SKM-1 treated with dmso at 0.1 percent for 144 hours (cell line): Measurements from ENCODE around the gene SYNDIG1.

ENCODE experiments used
- DNase-seq: peaks from one replicate; lab custom pipeline; 2025; ENCODE audit not compliant: unreplicated experiment; lab: John Stamatoyannopoulos, UW

The SYNDIG1 gene

DNA sequence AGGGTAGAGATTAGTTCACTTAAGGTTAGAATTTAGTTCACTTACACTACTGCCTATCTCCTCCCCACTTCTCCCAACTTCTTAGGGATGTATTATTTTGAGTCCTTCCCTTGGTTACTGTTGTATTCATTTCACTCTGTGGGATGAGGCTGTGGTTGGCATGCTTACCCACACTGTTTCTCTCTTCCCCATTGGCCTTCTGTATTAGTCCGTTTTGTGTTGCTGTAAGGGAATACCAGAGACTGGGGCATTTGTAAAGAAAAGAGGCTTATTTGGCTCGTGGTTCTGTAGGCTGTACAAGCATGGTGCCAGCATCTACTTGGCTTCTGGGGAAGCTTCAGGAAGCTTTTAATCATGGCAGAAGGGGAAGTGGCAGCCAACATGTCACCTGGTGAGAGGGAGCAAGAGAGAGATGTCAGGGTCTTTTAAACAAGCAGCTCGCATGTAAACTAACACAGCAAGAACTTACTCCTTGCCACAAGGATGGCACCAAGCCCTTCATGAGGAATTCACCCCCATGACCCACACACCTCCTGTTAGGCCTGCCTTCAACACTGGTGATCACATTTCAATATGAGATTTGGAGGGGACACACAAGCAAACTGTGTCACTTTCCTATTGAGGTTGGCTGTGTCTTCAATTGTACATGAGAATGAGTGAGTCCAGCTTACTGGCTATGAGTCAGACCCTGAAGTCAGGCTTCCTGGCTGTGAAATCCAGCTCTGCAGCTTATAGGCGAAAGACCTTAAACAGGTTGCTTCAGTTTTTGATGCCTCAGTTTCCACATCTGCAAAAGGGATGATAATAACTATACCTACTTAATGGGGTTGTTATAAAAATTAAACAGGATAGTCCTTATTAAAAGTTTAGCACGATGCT lies 53.3 kb downstream of the SYNDIG1 start:
- no peak for DNase-seq

- no peak for DNase-seq
Measured at GRCh38 chr20:24523661-24524060, 54.2 kb downstream of the SYNDIG1 start.

DNA sequence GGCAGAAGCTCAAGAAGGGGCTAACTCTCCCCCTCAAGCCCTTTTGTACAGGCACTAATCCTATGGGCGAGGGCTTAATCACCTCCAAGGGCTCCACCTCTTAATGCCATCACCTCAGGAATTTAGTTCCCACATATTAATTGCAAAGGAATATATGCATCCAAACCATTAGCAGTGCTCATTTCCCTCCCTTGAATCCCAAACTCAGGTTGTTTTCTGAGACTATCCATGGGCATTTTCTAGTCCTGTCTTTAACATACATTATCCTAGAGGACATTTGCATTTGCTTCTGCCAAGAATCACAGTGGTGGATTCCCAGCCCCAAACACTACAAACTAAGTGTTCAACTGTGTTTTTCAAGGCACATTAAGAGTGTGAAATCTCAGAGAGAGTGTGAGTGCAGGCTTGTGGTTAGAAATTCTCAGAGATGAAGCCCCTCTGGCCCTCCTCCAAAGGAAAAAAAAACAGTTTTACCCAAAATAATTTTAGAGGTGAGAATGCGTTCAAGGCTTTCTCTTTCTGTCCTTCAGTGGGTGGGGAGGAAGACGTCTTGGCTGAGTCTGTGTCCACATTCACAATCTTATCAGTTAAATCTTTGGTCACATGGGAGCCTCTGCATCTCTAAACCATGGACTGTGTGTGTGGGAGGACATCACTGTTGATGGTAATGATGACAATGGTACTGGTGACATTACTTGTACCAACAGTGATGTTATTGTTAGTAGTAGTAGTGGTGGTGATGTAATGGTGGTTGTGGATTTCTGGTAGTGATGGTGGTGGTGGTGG lies 59.3 kb downstream of the SYNDIG1 start:
- no peak for DNase-seq

- DNase-seq, result no peak
Measured at GRCh38 chr20:24529369-24529719, 59.9 kb downstream of the SYNDIG1 start.

GRCh38 chr20:24530131-24530680 lies 60.8 kb downstream of the SYNDIG1 start:
- DNase-seq, result no peak

GRCh38 chr20:24531202-24531601 lies 61.8 kb downstream of the SYNDIG1 start:
- DNase-seq, result no peak

DNA sequence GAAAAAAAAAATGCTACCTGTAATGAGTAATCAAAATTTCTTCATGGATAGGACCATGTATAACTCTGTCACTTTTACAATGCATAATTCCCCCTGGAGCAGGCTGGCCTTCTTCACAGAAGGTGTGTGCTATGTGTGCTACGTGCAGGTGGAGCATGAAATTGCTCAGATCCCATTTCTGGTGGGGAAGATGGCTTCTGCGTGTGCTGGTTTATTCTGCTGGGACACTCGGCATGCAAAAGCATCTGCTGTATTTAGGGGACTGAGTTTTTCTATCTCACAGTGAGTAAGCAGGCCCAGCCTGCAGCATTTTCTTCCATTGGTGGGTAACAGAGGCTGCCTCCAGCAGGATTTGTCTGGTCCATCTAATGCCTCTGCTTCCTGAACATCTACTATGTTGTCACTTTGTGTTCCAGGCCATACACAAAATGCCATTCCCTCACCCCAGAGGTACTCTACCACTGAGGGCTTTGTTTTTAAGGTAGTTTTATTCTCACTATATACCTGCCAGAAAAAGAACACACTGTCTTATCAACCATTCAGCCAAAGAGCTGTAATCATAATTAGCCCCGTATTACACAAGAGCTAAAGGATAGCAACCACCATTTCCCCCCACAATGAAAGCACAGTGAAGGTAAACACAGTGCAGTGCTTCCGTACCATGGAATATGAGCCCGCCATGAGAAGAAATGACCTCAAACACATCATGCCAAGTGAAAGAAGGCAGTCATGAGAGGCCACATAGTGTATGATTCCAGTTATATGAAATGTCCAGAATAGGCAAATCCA lies 62.4 kb downstream of the SYNDIG1 start:
- no peak for DNase-seq

DNA sequence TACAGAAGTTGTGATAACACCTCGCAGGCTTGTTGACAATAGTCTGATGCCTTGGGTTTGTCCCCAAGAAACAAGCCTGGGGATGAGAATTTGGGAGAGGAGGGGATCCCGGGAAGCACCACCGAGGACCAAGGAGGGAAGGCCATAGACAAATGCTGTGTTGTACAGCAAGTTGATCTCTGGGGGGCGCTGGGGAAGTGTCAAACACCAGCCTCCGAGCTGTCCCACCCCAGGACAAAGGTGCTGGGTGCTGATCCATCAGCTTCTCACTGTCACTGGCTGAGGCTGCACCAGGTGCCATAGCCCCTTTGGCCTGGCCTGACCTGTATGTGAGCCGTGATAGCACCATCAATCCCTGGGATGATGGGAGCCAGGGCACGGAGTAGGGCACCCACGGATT lies 64.0 kb downstream of the SYNDIG1 start:
- no peak for DNase-seq

- no peak for DNase-seq
Measured at GRCh38 chr20:24534282-24534681, 64.9 kb downstream of the SYNDIG1 start.

DNA sequence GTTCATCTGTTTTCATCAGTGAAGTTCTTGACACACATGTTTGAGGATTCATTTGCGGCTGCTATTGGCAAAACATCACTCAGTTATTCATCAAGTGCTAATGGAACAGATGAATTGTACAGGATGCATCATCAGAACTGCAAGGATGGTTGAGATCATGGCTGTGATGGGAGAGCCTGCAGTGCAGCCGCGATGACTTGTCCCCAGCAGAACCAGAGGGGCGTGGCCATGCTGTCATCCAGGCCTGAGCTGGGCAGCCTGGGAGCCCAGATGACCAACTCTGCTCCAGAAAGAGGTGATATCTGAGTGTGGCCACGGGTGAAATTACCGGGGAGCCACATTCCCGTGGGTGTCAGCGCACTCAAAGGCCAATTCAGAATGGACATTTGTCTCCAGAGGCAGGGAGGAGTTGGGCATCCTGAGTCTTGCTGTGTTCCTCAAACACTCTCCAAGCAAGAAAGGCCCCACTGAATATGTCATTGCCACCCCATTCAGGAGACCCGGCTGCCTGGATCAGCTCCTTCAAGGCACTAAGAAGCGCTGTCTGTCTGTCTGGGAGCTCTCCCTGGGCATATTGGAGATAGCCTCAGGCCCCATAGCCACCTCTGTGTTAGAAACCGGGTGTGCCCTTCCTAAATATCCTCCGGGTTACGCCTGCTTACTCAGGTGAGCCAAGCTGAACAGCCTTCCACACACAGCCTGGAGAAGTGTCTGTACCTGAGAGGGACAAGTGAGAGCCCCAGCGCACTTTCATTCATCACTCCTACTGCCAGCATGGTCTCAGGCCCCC lies 66.7 kb downstream of the SYNDIG1 start:
- DNase-seq, result no peak

GRCh38 chr20:24537210-24537609 lies 67.8 kb downstream of the SYNDIG1 start:
- no peak for DNase-seq

- DNase-seq, result no peak
Measured at GRCh38 chr20:24542721-24543120, 73.3 kb downstream of the SYNDIG1 start.

- DNase-seq, result no peak
Measured at GRCh38 chr20:24543168-24543567, 73.7 kb downstream of the SYNDIG1 start.

- no peak for DNase-seq
Measured at GRCh38 chr20:24543741-24544140, 74.3 kb downstream of the SYNDIG1 start.

- no peak for DNase-seq
Measured at GRCh38 chr20:24544371-24544770, 74.9 kb downstream of the SYNDIG1 start.

- no peak for DNase-seq
Measured at GRCh38 chr20:24545168-24545567, 75.7 kb downstream of the SYNDIG1 start.

DNA sequence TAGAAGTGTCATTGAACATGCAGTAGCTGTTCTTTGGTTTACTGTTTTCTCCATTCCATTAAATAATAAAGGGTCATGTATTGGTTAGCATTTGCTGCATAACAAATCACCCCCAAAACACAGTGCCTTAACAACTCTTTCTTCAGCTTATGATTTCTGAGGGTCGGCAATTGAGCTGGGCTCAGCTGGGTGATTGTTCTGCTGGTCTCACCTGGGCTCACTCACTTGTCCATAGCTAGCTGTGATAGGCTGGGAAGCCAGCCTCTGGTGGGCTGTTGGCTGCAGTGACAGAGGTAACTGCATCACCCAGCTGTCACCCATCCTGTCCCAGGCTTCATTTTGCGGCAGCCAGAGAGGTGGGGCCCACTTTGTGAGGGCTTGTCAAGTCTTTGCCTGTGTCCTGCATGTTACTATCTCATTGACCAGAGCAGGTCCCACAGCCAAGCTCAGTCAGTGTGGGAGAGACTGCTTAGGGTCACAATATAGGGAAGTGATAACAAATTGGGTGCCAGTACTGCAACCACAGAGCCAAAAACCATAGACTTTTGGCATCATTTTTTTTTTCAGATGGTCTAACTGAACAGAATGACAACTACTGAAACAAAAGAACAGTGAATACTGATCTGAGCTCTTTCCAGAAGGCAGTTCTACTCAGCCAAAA lies 76.9 kb downstream of the SYNDIG1 start:
- no peak for DNase-seq

DNA sequence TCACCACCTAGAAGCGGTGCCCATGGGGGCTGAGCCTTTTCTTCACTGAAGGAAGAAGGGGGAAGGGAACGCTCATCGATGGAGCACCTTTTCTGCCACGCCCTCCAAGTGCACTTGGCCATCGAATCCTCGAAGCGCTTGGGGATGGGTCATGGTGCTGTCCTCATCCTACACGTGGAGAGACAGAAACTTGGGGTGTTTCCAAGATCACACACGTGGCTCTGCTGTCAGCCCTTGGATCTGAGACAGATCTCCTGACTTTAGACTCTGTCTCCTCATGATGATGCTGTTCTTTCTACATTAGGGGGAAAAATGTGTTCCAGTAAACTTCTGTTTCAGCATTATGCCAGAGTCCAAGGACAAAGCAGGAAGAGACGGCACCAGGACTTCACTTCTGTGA lies 78.5 kb downstream of the SYNDIG1 start:
- DNase-seq, result no peak

DNA sequence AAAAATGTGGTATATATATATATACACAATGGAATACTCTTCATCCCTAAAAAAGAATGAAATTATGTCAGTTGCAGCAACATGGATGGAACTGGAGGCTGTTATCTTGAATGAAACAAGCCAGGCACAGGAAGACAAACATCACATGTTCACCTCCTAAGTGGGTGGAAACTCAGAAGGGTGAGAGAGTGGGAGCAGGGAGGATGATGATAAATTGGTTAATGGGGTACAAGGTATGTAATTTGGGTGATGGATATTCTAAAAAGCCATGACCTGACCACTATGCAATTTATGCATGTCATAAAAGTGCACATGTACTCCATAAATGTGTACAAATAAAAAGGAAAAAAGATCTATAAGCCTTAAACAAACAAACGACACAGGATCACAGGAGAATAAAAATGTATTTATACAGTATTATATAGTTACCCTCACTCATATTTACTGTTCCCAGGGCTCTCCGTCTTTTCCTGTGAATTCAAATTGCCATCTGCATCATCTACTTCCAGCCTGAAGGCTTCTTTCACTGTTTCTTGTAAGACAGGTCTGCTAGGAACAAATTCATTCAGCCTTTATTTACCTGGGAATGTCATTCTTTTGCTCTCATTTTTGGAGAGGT lies 89.8 kb downstream of the SYNDIG1 start:
- no peak for DNase-seq
